IPS-11a (cell line): ENCODE measurements around the gene INSR.

Source experiments
- H3K4me3 ChIP-seq: one replicate; pipeline ENCODE4 v1.5.1; 2013; ENCODE audit warnings: low read depth, low read length, control low read depth

INSR gene

GRCh38 chr19:7197119-7197759 lies 97.0 kb downstream of the INSR start:
- H3K4me3 ChIP-seq = peak overlapping the region; percentile 36

GRCh38 chr19:7196763-7197118 lies 97.5 kb downstream of the INSR start:
- no peak overlapping the region for H3K4me3 ChIP-seq

- no peak overlapping the region for H3K4me3 ChIP-seq
These were observed 99.2 kb downstream of the INSR start for GRCh38 chr19:7195046-7195445.

- no peak overlapping the region for H3K4me3 ChIP-seq
These were observed 99.6 kb downstream of the INSR start for GRCh38 chr19:7194566-7194965.

- H3K4me3 ChIP-seq = no peak overlapping the region
These were observed 102.1 kb downstream of the INSR start for GRCh38 chr19:7191946-7192691.

GRCh38 chr19:7188698-7189629 lies 105.2 kb downstream of the INSR start:
- no peak overlapping the region for H3K4me3 ChIP-seq

GRCh38 chr19:7187605-7188339 lies 106.4 kb downstream of the INSR start:
- no peak overlapping the region for H3K4me3 ChIP-seq

GRCh38 chr19:7182489-7182888 lies 111.7 kb downstream of the INSR start:
- H3K4me3 ChIP-seq = no peak overlapping the region

- no peak overlapping the region for H3K4me3 ChIP-seq
These were observed 114.3 kb downstream of the INSR start for GRCh38 chr19:7179917-7180306.

- no peak overlapping the region for H3K4me3 ChIP-seq
These were observed 116.3 kb downstream of the INSR start for GRCh38 chr19:7177926-7178325.

- H3K4me3 ChIP-seq = no peak overlapping the region
These were observed 117.4 kb downstream of the INSR start for GRCh38 chr19:7176792-7177191.

GRCh38 chr19:7172794-7173193 lies 121.4 kb downstream of the INSR start:
- H3K4me3 ChIP-seq = no peak overlapping the region

- H3K4me3 ChIP-seq = no peak overlapping the region
These were observed 123.2 kb downstream of the INSR start for GRCh38 chr19:7170983-7171382.

- H3K4me3 ChIP-seq = no peak overlapping the region
These were observed 125.3 kb downstream of the INSR start for GRCh38 chr19:7168941-7169340.

GRCh38 chr19:7161292-7161691 lies 132.9 kb downstream of the INSR start:
- no peak overlapping the region for H3K4me3 ChIP-seq

GRCh38 chr19:7159105-7159933 lies 134.9 kb downstream of the INSR start:
- no peak overlapping the region for H3K4me3 ChIP-seq

GRCh38 chr19:7153022-7153421 lies 141.2 kb downstream of the INSR start:
- H3K4me3 ChIP-seq = no peak overlapping the region

- no peak overlapping the region for H3K4me3 ChIP-seq
These were observed 141.6 kb downstream of the INSR start for GRCh38 chr19:7152568-7152967.

- no peak overlapping the region for H3K4me3 ChIP-seq
These were observed 144.1 kb downstream of the INSR start for GRCh38 chr19:7149956-7150705.
